Cardiac fibroblast (primary cell): Measurements from ENCODE around the gene TSPAN9.

Source experiments
- DNase-seq, 2 donors: peaks; one replicate each; pipeline versions ENCODE4 v3.0.0 to v3.0.0-alpha.2; 2010; ENCODE audit warnings: low read depth in 2 of 2
- H3K4me3 ChIP-seq, 2 donors: replicated peaks in 1 of 2; 1 replicate in 1 of 2; 2 replicates in 1 of 2; pipeline ENCODE4 v1.5.1; 2011; ENCODE audit warnings: low read depth in 2 of 2, low read length in 2 of 2, mild to moderate bottlenecking in 2 of 2, moderate library complexity in 1 of 2
- TF ChIP-seq, protein P1 (sequence below): IDR thresholded peaks from one replicate; pipeline ENCODE4 v1.5.1; 2011; ENCODE audit warnings: low read depth, mild to moderate bottlenecking, low read length, inconsistent platforms

The TSPAN9 gene

DNA sequence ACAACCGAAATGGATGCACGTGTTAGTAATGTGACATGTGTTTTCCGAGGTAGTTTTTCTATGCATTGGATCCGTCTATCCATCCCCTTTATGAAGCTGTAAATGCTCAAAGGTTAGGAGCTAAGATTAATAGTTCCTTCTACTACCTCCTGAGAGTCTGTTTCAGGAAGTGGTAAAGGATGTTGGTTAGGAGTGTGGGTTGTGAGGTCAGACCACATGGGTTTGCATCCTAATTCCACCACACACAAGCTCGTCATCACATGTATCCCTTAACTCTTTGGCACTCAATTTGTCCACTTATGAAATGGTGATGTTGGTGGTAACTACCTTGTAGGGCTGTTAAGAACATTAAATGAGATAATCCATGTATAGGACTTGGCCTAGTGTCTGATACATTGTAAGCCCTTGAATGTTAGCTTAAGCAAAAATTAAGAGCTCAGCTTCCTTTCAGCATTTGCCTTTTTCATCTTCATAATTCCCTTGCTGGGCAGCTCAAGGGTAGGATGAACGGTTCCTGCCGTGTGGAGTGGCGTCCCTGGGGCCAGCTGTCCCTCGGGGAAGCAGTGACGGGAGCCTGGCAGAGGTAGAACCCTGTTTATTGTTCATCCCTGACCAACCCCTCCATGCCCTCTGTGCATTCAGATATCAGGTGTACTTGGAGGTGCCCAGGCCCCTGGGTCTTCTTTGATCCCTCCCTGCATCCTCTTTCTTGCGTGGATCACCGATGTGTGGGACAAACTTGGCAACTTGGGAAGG, 52.3 kb downstream of the TSPAN9 start:
- H3K4me3 ChIP-seq: no peak overlapping the region
- TF ChIP-seq, protein P1, sequence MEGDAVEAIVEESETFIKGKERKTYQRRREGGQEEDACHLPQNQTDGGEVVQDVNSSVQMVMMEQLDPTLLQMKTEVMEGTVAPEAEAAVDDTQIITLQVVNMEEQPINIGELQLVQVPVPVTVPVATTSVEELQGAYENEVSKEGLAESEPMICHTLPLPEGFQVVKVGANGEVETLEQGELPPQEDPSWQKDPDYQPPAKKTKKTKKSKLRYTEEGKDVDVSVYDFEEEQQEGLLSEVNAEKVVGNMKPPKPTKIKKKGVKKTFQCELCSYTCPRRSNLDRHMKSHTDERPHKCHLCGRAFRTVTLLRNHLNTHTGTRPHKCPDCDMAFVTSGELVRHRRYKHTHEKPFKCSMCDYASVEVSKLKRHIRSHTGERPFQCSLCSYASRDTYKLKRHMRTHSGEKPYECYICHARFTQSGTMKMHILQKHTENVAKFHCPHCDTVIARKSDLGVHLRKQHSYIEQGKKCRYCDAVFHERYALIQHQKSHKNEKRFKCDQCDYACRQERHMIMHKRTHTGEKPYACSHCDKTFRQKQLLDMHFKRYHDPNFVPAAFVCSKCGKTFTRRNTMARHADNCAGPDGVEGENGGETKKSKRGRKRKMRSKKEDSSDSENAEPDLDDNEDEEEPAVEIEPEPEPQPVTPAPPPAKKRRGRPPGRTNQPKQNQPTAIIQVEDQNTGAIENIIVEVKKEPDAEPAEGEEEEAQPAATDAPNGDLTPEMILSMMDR: no peak
- DNase-seq: peak; percentile 63 to 77

DNA sequence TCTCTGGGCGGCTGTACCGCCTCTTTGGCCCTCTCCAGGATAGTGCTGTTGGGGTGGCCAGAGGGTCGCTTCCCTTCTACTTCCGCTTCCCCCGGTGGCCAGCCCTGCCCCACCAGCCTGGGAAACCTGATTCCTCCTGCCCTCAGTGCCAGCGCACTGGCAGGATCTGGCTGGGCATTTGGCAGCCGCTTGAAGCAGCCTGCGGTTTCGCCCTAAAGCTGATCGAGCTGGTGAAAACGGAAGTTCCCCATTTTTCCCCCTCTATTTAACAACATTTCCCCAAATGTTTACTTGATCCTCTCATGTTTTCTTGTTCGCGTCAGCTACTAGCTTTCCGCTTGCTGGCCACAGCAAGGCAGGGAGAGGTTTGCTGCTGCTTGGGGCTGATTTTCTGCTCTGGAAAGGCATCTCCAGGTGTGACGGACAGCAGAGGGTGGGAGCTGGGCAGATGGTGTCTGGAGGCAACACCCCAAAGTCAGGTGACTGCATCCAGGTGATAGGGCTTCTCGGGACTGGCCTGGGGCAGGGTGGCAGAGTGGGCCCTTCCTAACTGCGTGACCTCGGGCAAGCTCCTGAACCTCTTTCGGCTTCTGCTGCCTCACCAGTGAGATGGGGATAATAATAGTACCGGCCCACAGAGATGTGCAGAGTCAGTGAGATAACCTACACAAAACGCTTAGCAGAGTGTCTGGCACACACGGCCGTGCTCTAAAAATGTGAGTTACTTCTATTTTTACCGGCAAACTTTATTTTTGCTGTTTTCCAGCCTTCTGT, 53.1 kb downstream of the TSPAN9 start:
- no peak overlapping the region for H3K4me3 ChIP-seq
- TF ChIP-seq, protein P1: no peak
- no peak for DNase-seq

DNA sequence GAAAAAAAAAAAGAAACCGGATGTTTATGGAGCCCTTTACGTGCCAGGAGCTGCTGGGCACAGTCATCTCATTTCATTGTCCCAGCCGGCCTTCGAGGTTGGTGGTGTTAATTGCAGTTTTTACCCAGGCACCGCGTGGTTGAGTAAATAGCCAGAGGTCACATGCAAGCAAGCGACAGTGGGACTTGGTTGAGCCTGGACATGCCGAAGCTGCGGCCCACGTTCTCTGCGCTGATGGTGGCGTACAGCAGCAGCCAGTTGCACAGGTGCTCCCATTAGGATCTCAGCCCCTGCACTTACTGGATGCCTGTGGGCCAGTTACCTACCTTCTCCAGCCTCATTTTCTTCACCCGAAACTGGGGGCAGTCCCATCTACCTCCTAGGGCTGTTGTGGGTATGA, 54.0 kb downstream of the TSPAN9 start:
- H3K4me3 ChIP-seq: no peak overlapping the region
- no peak for DNase-seq
- TF ChIP-seq, protein P1: no peak

DNA sequence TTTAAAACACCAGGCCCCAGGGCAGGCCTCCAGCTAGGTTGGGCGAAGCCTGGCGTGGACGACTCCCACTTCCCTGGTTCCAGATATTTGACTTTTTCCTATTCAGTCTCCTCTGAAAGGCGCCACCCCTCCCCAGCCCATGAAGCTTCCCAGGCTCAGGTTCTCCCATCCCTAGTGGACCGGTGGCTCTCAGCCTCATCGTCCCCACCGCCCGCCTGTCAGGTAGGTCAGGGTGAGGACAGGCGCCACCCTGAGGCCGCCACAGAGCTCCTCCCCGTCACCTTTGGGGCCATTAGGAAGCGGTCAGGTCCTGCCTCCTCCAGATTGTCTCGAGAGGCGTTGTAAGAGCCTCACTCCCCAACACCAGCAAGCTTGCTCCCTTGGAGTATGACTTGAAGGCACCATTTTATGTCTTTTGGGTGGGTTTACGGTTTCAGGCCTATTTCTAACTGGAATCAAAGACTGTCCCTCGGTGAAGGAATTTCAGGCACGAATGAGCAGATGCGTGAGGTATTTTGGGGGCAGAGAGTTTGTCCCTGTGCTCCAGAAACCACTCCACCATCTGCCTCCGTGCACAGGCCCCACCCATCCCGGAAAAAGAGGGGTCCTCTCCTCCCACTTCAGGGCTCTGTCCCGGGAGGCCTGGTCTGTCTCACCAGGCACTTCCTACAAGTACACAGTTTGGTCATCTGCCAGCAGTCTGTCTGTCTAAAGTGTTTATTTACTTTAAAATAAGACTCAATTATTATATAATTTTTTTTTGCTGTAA, 55.6 kb downstream of the TSPAN9 start:
- no peak overlapping the region for H3K4me3 ChIP-seq
- peak; percentile 77 to 82 for DNase-seq
- TF ChIP-seq, protein P1: no peak

DNA sequence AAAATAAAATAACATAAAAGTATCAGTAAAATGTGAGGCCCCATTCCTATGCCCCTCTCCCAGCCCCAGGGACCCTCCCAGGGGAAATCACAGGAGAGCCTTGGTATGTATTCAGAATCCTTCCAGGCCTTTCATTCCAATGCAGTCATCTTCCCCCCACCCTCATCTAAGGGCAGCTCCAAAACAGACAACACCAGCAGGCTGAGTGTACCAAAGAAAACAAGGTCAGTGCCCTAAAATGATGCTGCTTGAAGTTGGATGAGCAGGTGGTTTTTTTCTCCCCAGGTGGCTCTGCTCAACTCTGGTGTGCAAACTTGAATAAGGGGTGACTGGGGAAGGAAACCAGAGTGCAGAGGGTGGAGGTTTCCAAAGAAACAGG, 56.2 kb downstream of the TSPAN9 start:
- no peak for DNase-seq
- H3K4me3 ChIP-seq: no peak overlapping the region
- TF ChIP-seq, protein P1: no peak

DNA sequence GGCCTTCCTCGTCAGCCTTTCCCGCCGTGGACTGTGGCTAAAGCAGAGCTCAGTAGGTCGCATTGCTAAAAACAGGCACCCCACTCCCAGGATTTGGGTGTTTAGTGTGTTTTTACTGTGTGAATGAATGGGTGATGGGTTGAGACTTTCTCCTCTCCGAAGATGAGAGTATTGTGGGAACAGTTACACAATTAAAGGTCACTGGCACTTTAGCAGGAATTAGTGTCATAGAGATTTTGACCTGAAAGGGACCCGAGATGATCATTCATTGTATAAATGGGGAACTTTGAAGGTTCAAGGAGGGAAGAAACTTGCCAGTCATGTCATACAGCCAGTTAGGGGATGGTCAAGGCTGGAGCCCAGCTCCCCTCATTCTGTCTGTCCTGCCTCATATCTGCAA, 56.9 kb downstream of the TSPAN9 start:
- no peak for DNase-seq
- H3K4me3 ChIP-seq: no peak overlapping the region
- TF ChIP-seq, protein P1: no peak
